ENCODE results near the gene DIP2A.

DIP2A gene

DNA sequence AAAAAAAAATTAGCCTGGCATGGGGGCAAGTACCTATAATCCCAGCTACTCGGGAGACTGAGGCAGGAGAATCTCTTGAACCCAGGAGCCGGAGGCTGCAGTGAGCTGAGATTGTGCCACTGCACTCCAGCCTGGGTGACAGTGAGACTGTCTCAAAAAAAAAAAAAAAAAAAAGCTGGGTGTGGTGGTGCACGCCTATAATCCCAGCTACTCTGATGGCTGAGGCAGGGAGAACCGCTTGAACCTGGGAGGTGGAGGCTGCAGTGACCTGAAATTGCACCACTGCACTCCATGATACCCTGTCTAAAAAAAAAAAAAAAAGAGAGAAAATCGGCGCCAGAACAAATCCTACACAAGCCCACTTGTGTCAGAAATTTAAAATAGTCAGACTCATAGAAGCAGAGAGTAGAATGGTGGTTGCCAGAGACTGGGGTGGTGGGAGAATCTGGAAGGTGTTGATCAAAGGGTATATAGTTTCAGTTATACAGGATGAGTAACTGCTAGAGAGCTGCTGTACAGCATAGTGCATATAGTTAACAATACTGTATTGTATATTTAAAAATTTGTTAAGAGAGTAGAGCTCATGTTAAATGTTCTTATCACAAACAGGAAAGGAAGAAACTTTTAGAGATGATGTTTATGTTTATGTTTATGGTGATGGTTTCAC, 9.6 kb downstream of the DIP2A start:
- WGBS (ENCODE audit: extremely low coverage, insufficient coverage, insufficient read length) = no CpG with 5 or more reads among the region's 6 CpGs
- H3K4me3 ChIP-seq (ENCODE audit: low read depth, low read length) = no peak overlapping the region
- H2BK120ac ChIP-seq (ENCODE audit: insufficient read depth, low read length, poor library complexity) = no peak overlapping the region
- H3K27me3 ChIP-seq (ENCODE audit: insufficient read depth, low read length) = no peaks in the 10 kb centered on the region
- no peak overlapping the region for H2BK5ac ChIP-seq (ENCODE audit: low read depth, low read length, poor library complexity)
- no peak overlapping the region for H3K23ac ChIP-seq (ENCODE audit: low read length)
- H3K79me2 ChIP-seq (ENCODE audit: control insufficient read depth, insufficient read depth, low read length, poor library complexity) = no peaks in the 10 kb centered on the region
- no peak overlapping the region for H3K14ac ChIP-seq (ENCODE audit: low read length)
- H4K12ac ChIP-seq (ENCODE audit: low read depth, low read length) = no peak overlapping the region
- no peaks in the 10 kb centered on the region for H3K79me1 ChIP-seq (ENCODE audit: low read length)
- no peak overlapping the region for H3K4ac ChIP-seq (ENCODE audit: low read depth, low read length)
- no peak overlapping the region for H3K9ac ChIP-seq (ENCODE audit: low read length)
- H3K9me3 ChIP-seq (ENCODE audit: insufficient read depth, low read depth, low read length) = no peaks in the 10 kb centered on the region
- no peak overlapping the region for H3K27ac ChIP-seq (ENCODE audit: low read depth, low read length)
- H2BK12ac ChIP-seq (ENCODE audit: low read length) = no peak overlapping the region
- no peak overlapping the region for H2AK5ac ChIP-seq (ENCODE audit: low read length)
- peaks cover 9 to 10% of the 10 kb centered on the region in 2 experiments for H3K36me3 ChIP-seq (ENCODE audit: control insufficient read depth in 1 of 2, insufficient read depth in 2 of 2, low read length in 2 of 2)
- H4K8ac ChIP-seq (ENCODE audit: low read depth, low read length) = no peak overlapping the region
- H3K4me2 ChIP-seq (ENCODE audit: low read length) = no peak overlapping the region
- H3K4me1 ChIP-seq (ENCODE audit: control insufficient read depth in 1 of 2, insufficient read depth in 2 of 2, low read length in 2 of 2) = no peaks in the 10 kb centered on the region
- H4K91ac ChIP-seq (ENCODE audit: low read depth, low read length) = no peak overlapping the region
- no peak overlapping the region for H2AFZ ChIP-seq (ENCODE audit: insufficient read depth, low read length, poor library complexity)
- DNase-seq = no peak
- no peak overlapping the region for H3K18ac ChIP-seq (ENCODE audit: low read length)

DNA sequence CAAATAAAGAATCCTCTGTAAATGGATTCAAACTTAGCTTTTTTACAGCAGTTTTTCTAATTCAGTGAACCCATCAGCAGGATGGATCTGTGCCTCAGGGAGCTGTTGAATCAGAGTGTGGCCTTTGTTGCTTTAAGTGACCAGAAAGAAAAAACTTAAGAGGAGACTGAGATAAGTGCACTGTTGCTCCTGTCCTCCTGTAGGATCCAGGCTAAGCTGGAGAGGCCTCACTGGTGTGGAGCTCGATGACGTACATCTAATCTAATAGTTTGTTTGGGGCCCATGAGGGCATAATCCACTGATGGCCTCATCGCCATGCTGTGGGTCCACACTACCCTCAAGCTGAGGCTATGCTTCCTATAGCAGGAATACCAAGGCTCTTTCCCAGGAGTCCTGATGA, 10.6 kb downstream of the DIP2A start:
- Histone ChIP-seq H2AK5ac (ENCODE audit: low read length) (no peak overlapping the region), H4K91ac (ENCODE audit: low read depth, low read length) (no peak overlapping the region), H3K27me3 (ENCODE audit: insufficient read depth, low read length) (no peaks in the 10 kb centered on the region), H3K36me3 (ENCODE audit: control insufficient read depth in 1 of 2, insufficient read depth in 2 of 2, low read length in 2 of 2) (peaks cover 7 to 9% of the 10 kb centered on the region in 2 experiments), H3K27ac (ENCODE audit: low read depth, low read length) (no peak overlapping the region), H4K12ac (ENCODE audit: low read depth, low read length) (no peak overlapping the region), H3K4ac (ENCODE audit: low read depth, low read length) (no peak overlapping the region), H3K4me2 (ENCODE audit: low read length) (no peak overlapping the region), H3K14ac (ENCODE audit: low read length) (no peak overlapping the region), H3K79me2 (ENCODE audit: control insufficient read depth, insufficient read depth, low read length, poor library complexity) (no peaks in the 10 kb centered on the region), H3K9me3 (ENCODE audit: insufficient read depth, low read depth, low read length) (no peaks in the 10 kb centered on the region), H3K4me3 (ENCODE audit: low read depth, low read length) (no peak overlapping the region), H2BK5ac (ENCODE audit: low read depth, low read length, poor library complexity) (no peak overlapping the region), H2AFZ (ENCODE audit: insufficient read depth, low read length, poor library complexity) (no peak overlapping the region), H3K23ac (ENCODE audit: low read length) (no peak overlapping the region), H3K9ac (ENCODE audit: low read length) (no peak overlapping the region), H3K18ac (ENCODE audit: low read length) (no peak overlapping the region), H2BK120ac (ENCODE audit: insufficient read depth, low read length, poor library complexity) (no peak overlapping the region), H3K79me1 (ENCODE audit: low read length) (no peaks in the 10 kb centered on the region), H3K4me1 (ENCODE audit: control insufficient read depth in 1 of 2, insufficient read depth in 2 of 2, low read length in 2 of 2) (no peaks in the 10 kb centered on the region), H2BK12ac (ENCODE audit: low read length) (no peak overlapping the region), H4K8ac (ENCODE audit: low read depth, low read length) (no peak overlapping the region)
- no peak for DNase-seq
- WGBS (ENCODE audit: extremely low coverage, insufficient coverage, insufficient read length) = no CpG with 5 or more reads among the region's 3 CpGs

- H3K79me1 ChIP-seq (ENCODE audit: low read length) = no peaks in the 10 kb centered on the region
- H3K79me2 ChIP-seq (ENCODE audit: control insufficient read depth, insufficient read depth, low read length, poor library complexity) = no peaks in the 10 kb centered on the region
- peaks cover 6 to 7% of the 10 kb centered on the region in 2 experiments for H3K36me3 ChIP-seq (ENCODE audit: control insufficient read depth in 1 of 2, insufficient read depth in 2 of 2, low read length in 2 of 2)
- no peak overlapping the region for H2BK12ac ChIP-seq (ENCODE audit: low read length)
- no peaks in the 10 kb centered on the region for H3K4me1 ChIP-seq (ENCODE audit: control insufficient read depth in 1 of 2, insufficient read depth in 2 of 2, low read length in 2 of 2)
- H3K18ac ChIP-seq (ENCODE audit: low read length) = no peak overlapping the region
- no peak for DNase-seq
- H3K4me2 ChIP-seq (ENCODE audit: low read length) = no peak overlapping the region
- no peak overlapping the region for H4K12ac ChIP-seq (ENCODE audit: low read depth, low read length)
- WGBS (ENCODE audit: extremely low coverage, insufficient coverage, insufficient read length) = no CpG with 5 or more reads among the region's 1 CpG
- H3K14ac ChIP-seq (ENCODE audit: low read length) = no peak overlapping the region
- no peak overlapping the region for H3K9ac ChIP-seq (ENCODE audit: low read length)
- H3K9me3 ChIP-seq (ENCODE audit: insufficient read depth, low read depth, low read length) = no peaks in the 10 kb centered on the region
- H3K27ac ChIP-seq (ENCODE audit: low read depth, low read length) = no peak overlapping the region
- H4K91ac ChIP-seq (ENCODE audit: low read depth, low read length) = no peak overlapping the region
- H3K4ac ChIP-seq (ENCODE audit: low read depth, low read length) = no peak overlapping the region
- no peak overlapping the region for H2AK5ac ChIP-seq (ENCODE audit: low read length)
- H3K23ac ChIP-seq (ENCODE audit: low read length) = no peak overlapping the region
- no peak overlapping the region for H2BK5ac ChIP-seq (ENCODE audit: low read depth, low read length, poor library complexity)
- no peaks in the 10 kb centered on the region for H3K27me3 ChIP-seq (ENCODE audit: insufficient read depth, low read length)
- H2AFZ ChIP-seq (ENCODE audit: insufficient read depth, low read length, poor library complexity) = no peak overlapping the region
- no peak overlapping the region for H4K8ac ChIP-seq (ENCODE audit: low read depth, low read length)
- H2BK120ac ChIP-seq (ENCODE audit: insufficient read depth, low read length, poor library complexity) = no peak overlapping the region
- H3K4me3 ChIP-seq (ENCODE audit: low read depth, low read length) = no peak overlapping the region
These were observed 12.8 kb downstream of the DIP2A start for GRCh38 chr21:46471514-46471913.

DNA sequence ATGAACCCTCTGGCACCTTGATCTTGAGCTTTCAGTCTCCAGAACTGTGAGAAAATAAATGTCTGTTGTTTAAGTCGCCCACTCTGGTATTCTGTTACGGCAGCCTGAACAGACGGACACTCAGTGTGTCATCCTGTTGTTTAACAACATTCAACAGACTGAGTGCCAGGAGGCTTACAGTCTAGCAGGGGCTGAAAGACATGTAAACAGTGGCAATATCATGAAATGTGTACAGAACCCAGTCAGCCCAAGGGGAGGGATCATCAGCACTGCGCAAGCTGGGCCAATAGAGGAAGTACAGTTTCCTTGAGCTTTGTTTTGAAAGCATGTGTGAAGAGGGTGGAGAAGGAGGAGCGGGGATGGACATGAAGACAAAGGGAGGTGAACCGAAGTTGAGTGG, 13.6 kb downstream of the DIP2A start:
- H3K4ac ChIP-seq (ENCODE audit: low read depth, low read length) = no peak overlapping the region
- WGBS (ENCODE audit: extremely low coverage, insufficient coverage, insufficient read length) = no CpG with 5 or more reads among the region's 6 CpGs
- H2BK12ac ChIP-seq (ENCODE audit: low read length) = no peak overlapping the region
- no peak overlapping the region for H3K9ac ChIP-seq (ENCODE audit: low read length)
- no peak overlapping the region for H2BK120ac ChIP-seq (ENCODE audit: insufficient read depth, low read length, poor library complexity)
- no peak overlapping the region for H3K4me2 ChIP-seq (ENCODE audit: low read length)
- no peak overlapping the region for H3K4me3 ChIP-seq (ENCODE audit: low read depth, low read length)
- no peak overlapping the region for H4K8ac ChIP-seq (ENCODE audit: low read depth, low read length)
- H3K18ac ChIP-seq (ENCODE audit: low read length) = no peak overlapping the region
- H3K36me3 ChIP-seq (ENCODE audit: control insufficient read depth in 1 of 2, insufficient read depth in 2 of 2, low read length in 2 of 2) = peaks cover 9% of the 10 kb centered on the region in 2 experiments
- H4K91ac ChIP-seq (ENCODE audit: low read depth, low read length) = no peak overlapping the region
- H3K27ac ChIP-seq (ENCODE audit: low read depth, low read length) = no peak overlapping the region
- H3K4me1 ChIP-seq (ENCODE audit: control insufficient read depth in 1 of 2, insufficient read depth in 2 of 2, low read length in 2 of 2) = no peaks in the 10 kb centered on the region
- no peak for DNase-seq
- H3K9me3 ChIP-seq (ENCODE audit: insufficient read depth, low read depth, low read length) = no peaks in the 10 kb centered on the region
- H2AFZ ChIP-seq (ENCODE audit: insufficient read depth, low read length, poor library complexity) = no peak overlapping the region
- H2AK5ac ChIP-seq (ENCODE audit: low read length) = no peak overlapping the region
- H3K14ac ChIP-seq (ENCODE audit: low read length) = no peak overlapping the region
- no peak overlapping the region for H2BK5ac ChIP-seq (ENCODE audit: low read depth, low read length, poor library complexity)
- H3K27me3 ChIP-seq (ENCODE audit: insufficient read depth, low read length) = no peaks in the 10 kb centered on the region
- H3K79me2 ChIP-seq (ENCODE audit: control insufficient read depth, insufficient read depth, low read length, poor library complexity) = no peaks in the 10 kb centered on the region
- H4K12ac ChIP-seq (ENCODE audit: low read depth, low read length) = no peak overlapping the region
- no peak overlapping the region for H3K23ac ChIP-seq (ENCODE audit: low read length)
- H3K79me1 ChIP-seq (ENCODE audit: low read length) = no peaks in the 10 kb centered on the region

All from trophoblast cell (in vitro differentiated cells and primary cell).